Caki2 (cell line): ENCODE data around the gene OR2A42. TPM values are rescaled to one million over a fixed set of nuclear protein-coding genes. Genes with fewer than 3 reads are reported as not detected.
"Not testable (repeated sequence)": the region's sequence is repeated elsewhere in the genome, so short reads cannot be mapped to it uniquely, and the experiment has no call there.

Experiments used
- DNase-seq: peaks from one replicate; pipeline ENCODE4 v3.0.0-alpha.2; 2015; ENCODE audit warnings: low read depth
- in situ Hi-C: cut with HindIII; loops from 2 replicates; pipeline ENCODE4 v1.10.0; 2016; ENCODE audit warnings: low sequenced_read_pairs, low pct_unique_long_range_greater_than_20kb, mixed read lengths
- total RNA-seq: library from RNA; depleted of rRNA; stranded (reverse); fragments of >200 nt; shearing (Covaris generic); gene quantifications from 2 replicates; pipeline ENCODE4 v1.2.3, GENCODE V29; 2014; ENCODE audit warnings: low replicate concordance; rRNA removed

Gene OR2A42
- total RNA-seq, 1 experiment from 2014 or later, result not detected

GRCh38 chr7:144179165-144179479 is 60.3 kb downstream of the OR2A42 start:
- DNase-seq, in situ Hi-C loops: not testable (repeated sequence)

GRCh38 chr7:144178380-144179164 is 60.8 kb downstream of the OR2A42 start:
- in situ Hi-C loops, DNase-seq: not testable (repeated sequence)

Other genes starting within 250 kb of the OR2A42 start
- not detected in 2 replicates for gene OR6B1, start 239.3 kb downstream of the OR2A42 start, total RNA-seq
- gene OR2A5, start 190.7 kb downstream of the OR2A42 start, total RNA-seq, result not detected in 2 replicates
- not detected in 2 replicates for gene OR2A25, start 169.8 kb downstream of the OR2A42 start, total RNA-seq
- not detected in 2 replicates for gene OR2A12, start 153.3 kb downstream of the OR2A42 start, total RNA-seq
- gene OR2A2, start 130.0 kb downstream of the OR2A42 start, total RNA-seq, result not detected in 2 replicates
- not detected in 2 replicates for gene OR2A14, start 116.4 kb downstream of the OR2A42 start, total RNA-seq
- gene CTAGE4, start 56.1 kb downstream of the OR2A42 start, total RNA-seq, result 0.84 and 1.3 TPM in 2 replicates
- 3.1 and 4.8 TPM in 2 replicates for gene ARHGEF35, start 43.8 kb downstream of the OR2A42 start, total RNA-seq
- gene OR2A7, start 25.2 kb upstream of the OR2A42 start, total RNA-seq, result 0.47 TPM in 1 of 2 replicates, not detected in the other
- 1.3 TPM in 1 of 2 replicates, not detected in the other for gene CTAGE8, start 29.7 kb upstream of the OR2A42 start, total RNA-seq
- not detected in 2 replicates for gene OR2A1, start 72.8 kb upstream of the OR2A42 start, total RNA-seq
- gene ARHGEF5, start 115.8 kb upstream of the OR2A42 start, total RNA-seq, result 8.7 and 10.6 TPM in 2 replicates
- not detected in 2 replicates for gene NOBOX, start 164.1 kb upstream of the OR2A42 start, total RNA-seq